ENCODE data around the gene SETX.

DNA sequence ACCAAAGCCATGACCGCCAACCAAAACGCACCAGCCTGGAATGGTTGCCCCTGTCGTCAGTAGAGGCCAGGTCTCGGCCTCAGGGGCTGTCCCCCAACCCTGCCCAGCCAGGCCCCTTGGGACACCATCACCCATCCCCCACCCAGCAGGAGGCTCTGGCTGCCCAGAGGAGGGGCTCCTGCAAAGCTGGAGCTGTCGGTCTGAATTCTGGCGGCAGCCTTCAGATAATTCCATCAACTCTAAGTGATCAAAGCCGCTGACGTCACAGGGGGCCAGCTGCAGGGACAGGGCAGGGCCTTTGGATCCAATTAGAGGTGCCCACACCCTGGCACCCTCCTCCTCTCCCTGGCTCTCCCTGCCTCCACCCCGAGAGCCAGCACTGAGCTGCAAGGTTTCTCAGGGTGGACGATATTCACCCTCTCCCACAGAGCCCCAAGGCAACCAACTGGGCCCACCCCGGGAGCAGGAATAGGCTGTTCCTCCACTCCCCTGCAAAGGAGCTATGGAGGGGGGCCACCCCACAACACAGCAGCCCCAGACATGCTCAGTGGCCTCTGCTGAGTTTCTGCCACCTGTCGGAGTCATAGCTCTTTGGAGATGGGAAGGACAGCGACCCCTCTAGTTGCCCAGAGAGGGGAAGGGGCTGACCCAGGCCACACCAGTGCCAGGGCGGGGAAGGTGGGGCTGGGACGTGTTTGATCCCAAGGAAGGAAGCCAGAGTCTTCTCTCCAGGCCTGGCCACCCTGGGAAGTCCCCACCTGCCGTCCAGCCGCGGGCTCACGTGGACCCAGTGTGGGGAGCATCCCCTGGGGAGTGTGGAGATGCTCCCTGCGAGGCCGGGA is 114.6 kb downstream of the SETX start:
- TF ChIP-seq EZH2 (IDR thresholded peaks at IDR 0.05; ENCODE audit: borderline replicate concordance, insufficient read depth, low read depth, low read length, poor library complexity, severe bottlenecking) (no peak), CTCF (IDR thresholded peaks at IDR 0.05) (no peak)

All from B cell (primary cell).